ENCODE results near the gene TMEM89. TPM values are rescaled to one million over a fixed set of nuclear protein-coding genes. Genes with fewer than 3 reads are reported as not detected.

The TMEM89 gene
- total RNA-seq, 1 experiment from 2014 or later: not detected

GRCh38 chr3:48648188-48648850 is 26.8 kb upstream of the TMEM89 start:
- no peak for DNase-seq (ENCODE audit: low read depth, low spot score)
- in situ Hi-C loops (cut with HindIII; ENCODE audit: low pct_unique_long_range_greater_than_20kb, low sequenced_read_pairs): no loop called here

DNA sequence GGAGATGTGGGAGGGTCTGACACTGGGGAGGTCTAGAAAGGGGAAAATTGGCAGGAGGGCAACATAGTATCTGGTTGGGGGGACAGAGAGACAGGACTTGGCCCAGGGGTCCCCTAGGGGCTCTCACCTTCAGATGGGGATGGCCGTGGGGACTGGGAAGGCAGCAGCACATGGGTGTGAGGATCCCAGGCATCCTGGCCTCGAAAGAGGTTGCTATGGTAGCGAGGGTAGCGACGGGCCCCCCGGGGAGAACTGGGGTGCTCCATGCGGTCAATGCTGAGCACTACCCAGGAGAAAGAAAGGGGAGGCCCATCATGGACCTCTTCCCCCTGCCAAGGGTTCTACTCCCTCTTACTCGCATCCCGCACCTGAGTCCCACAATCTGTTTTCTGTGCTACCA is 26.1 kb upstream of the TMEM89 start:
- no peak for DNase-seq (ENCODE audit: low read depth, low spot score)
- in situ Hi-C loops (cut with HindIII; ENCODE audit: low pct_unique_long_range_greater_than_20kb, low sequenced_read_pairs): no loop called here

DNA sequence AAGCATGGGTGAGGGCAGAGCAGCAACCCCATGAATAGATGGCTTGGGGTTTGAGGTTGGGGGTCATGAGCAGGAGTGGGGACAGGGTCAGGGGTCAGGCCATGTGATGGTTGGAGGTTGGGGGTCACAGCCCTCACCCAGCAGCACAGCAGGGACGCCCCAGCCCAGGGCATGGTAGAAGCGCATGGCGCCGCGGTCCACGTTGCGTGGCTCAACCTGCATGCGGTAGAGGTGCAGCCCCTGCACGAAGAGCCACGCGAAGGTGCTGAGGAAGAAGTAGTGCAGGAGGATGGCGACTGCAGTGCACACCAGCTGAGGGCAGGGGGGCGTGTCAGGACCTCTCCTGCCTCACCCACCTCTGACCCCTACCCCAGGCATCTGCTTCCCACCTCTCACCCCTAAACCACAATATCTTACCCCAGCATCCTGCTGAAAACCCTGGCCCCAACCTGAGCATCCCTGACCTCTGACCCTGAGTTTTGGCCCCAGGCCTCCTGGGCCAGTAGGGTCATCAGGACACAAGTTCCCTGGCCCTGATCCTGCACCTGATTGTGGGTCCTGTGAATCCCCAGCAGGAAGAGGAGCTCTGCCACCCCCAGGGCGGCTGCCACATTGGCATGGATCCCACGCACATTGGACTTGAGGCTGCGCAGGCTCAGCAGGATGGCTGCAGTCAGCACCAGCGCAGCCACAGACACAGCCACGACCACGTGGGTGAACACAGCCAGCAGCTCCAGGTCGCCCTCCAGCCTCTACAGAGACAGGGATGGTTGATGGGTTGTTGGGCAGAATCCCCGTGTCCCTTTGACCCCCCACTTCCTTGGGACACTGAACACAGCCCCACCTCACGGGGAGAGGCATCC is 23.6 kb upstream of the TMEM89 start:
- no peak for DNase-seq (ENCODE audit: low read depth, low spot score)
- in situ Hi-C loops (cut with HindIII; ENCODE audit: low pct_unique_long_range_greater_than_20kb, low sequenced_read_pairs): no loop called here

DNA sequence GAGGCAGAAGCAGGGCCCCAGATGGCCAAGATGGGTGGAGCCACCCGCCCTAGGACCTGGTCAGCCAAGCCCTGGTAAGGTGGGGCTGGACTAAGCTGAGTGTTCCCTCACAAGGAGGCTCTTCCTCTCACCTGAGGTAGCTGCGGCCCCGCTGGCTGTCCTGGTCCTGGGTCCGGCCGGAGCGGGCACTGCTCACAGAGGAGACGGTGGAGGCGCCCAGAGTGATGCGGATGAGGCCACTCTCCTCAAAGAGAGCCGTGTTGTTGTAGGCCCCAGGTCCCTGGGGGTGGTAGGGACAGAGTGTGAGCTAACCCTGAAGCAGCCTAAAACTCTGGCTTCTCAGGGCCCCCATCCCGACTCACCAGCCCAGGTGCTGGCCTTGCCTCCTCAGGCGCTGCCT is 21.0 kb upstream of the TMEM89 start:
- DNase-seq (ENCODE audit: low read depth, low spot score): no peak
- in situ Hi-C loops (cut with HindIII; ENCODE audit: low pct_unique_long_range_greater_than_20kb, low sequenced_read_pairs): no loop called here

DNA sequence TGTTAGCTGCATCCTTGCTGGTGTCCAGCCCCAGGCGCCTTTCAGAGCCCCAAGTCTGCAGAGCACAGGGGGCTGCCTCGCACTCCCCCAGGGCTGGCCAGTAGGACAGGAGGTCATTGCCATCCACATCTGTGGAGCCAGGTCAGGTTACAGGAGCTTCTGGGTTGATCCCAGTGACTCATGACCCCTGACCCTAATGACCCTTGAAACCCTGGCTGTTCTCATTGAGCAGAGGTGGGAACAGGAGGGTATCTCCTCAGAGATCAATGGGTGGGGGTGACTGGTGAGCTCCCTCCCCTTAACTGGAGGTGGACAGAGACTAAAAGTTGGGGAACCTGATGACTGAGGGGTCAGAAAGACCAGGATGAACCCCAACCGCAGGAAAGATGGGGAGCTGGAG is 19.8 kb upstream of the TMEM89 start:
- in situ Hi-C loops (cut with HindIII; ENCODE audit: low pct_unique_long_range_greater_than_20kb, low sequenced_read_pairs): no loop called here

DNA sequence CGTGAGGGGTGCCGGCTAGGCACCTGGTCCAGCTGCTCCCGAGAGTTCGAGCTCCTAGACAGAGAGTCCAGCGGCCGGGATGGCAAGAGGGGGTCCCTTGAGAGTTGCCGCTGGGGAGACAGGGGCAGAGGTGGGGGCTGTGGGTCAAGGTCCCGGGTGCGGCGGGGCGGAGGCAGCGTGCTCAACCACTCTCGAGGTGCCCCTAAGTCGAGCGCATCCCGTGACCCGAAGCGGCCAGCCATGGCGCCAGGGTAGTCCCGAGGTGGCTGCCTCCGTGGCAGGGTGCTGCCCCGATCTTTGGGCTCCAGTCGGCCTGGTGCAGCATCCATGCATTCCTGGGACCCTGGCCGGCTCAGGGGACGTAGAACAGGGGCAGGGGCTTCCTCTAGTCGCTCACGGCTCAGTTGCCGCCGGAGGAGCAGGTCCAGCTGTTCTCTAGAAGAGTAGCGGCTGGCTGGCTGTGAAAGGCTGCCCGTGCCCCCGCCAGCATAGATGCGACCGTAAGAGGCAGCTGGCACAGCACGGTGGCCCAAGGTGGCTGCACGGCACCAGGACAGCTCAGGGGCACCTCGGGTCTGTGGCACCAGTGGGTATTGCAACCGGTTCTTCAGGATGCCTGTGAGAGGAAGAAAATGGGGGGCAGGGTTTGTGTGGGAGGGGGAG is 18.5 kb upstream of the TMEM89 start:
- DNase-seq (ENCODE audit: low read depth, low spot score): no peak
- in situ Hi-C loops (cut with HindIII; ENCODE audit: low pct_unique_long_range_greater_than_20kb, low sequenced_read_pairs): no loop called here

More for the DNA sequence above, 19.8 kb upstream of the TMEM89 start:
- DNase-seq (ENCODE audit: low read depth, low spot score): no peak

DNA sequence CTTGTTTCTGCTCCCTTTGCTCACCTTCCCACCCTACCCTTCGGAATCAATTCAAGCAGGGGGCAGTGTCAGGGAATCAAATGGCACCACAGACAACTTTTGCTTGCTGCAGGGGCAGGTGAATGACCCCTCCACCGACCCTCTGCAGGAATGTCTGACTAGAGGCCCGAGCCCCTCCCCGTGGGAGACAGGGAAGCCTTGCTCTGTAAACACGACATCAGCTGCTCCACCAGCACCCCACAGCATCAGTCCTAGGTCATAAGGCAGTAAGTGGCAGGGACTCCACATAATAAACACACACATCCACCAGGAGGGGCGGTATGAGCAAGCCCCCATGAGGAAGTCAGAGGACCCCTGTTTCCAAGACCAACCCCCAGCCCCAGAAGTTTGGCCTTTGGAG is 15.7 kb upstream of the TMEM89 start:
- no peak for DNase-seq (ENCODE audit: low read depth, low spot score)
- in situ Hi-C loops (cut with HindIII; ENCODE audit: low pct_unique_long_range_greater_than_20kb, low sequenced_read_pairs): no loop called here

GRCh38 chr3:48636149-48636655 is 14.6 kb upstream of the TMEM89 start:
- in situ Hi-C loops (cut with HindIII; ENCODE audit: low pct_unique_long_range_greater_than_20kb, low sequenced_read_pairs): no loop called here

DNA sequence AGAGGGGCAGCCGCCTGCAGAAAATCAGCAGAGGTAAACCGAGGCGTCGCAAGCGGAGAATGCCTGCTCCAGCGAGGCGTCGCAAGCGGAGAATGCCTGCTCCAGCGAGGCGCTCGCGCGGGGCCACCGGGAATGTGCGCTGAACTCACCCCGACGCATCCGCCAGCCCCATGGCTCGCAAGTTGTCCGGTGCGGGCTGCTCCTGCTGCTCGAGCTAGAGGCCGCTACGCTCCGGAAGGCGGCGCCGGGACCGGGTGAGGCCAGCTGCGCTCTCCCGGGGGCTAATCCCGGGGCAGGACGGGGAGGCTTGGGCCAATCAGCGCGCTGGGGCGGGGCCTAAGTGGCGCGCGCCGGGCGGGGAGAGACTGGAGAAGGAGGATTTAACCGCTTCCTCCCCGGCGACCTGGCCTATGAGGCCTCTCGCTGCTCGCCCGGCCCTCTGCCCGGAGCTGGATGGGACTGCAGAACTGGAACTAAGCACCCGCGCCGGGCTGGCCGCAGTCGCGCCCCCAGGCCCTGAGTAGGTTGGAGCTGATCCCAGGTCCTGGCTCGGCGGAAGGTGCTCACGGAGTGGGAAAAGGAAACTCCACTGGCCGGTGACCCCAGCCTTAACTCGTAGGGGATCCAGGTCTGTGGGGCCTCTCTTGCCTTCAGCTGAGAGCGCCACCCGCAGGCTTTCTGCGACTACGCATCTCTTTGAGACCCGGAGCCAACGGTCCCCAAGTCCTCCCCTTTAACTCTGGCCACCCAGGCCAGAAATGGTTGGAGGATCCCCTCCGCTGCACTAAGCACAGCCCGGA is 13.9 kb upstream of the TMEM89 start, which contains the start of gene SLC26A6:
Gene SLC26A6 (minus strand): TSS at position 240 of the 800 bp plus-strand sequence. CDS start 68 bp downstream, at position 172.
- in situ Hi-C loops (cut with HindIII; ENCODE audit: low pct_unique_long_range_greater_than_20kb, low sequenced_read_pairs): no loop called here
- peak; percentile 96 for DNase-seq (ENCODE audit: low read depth, low spot score)

More at GRCh38 chr3:48636149-48636655, 14.6 kb upstream of the TMEM89 start:
- DNase-seq (ENCODE audit: low read depth, low spot score): no peak

DNA sequence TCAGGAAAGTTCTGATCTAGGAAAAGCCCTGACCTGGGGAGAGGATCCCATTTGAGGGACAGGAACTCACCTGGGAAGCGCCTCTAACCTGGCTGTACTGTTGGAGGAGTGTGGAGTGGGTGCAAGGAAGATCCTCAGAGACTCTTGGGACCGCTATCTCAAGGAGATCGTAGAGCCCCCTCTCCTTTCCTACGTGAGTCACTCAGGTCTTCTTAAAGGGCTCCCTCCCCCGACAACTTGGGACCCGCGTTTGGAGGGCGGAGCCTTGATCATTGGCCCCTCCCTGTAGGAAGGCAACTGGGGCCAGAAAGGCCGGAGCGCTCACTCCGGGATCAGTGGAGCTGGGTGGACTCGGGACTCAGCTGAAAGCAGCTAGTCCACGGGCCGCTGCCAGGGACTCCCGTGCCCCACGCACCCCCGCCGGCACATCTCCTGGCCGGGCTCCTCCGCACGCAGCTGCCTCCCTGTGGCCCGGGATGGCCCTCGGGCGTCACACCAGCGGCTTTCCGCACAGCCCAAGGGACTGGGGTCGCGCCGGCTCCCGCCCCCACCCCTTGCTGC is 13.2 kb upstream of the TMEM89 start:
- DNase-seq (ENCODE audit: low read depth, low spot score): peak; percentile 60
- in situ Hi-C loops (cut with HindIII; ENCODE audit: low pct_unique_long_range_greater_than_20kb, low sequenced_read_pairs): no loop called here

GRCh38 chr3:48633743-48634142 is 12.2 kb upstream of the TMEM89 start:
- DNase-seq (ENCODE audit: low read depth, low spot score): no peak
- in situ Hi-C loops (cut with HindIII; ENCODE audit: low pct_unique_long_range_greater_than_20kb, low sequenced_read_pairs): no loop called here

GRCh38 chr3:48633256-48633655 is 11.7 kb upstream of the TMEM89 start:
- DNase-seq (ENCODE audit: low read depth, low spot score): no peak

GRCh38 chr3:48631516-48632448 is 10.2 kb upstream of the TMEM89 start:
- in situ Hi-C loops (cut with HindIII; ENCODE audit: low pct_unique_long_range_greater_than_20kb, low sequenced_read_pairs): no loop called here

More at GRCh38 chr3:48633256-48633655, 11.7 kb upstream of the TMEM89 start:
- in situ Hi-C loops (cut with HindIII; ENCODE audit: low pct_unique_long_range_greater_than_20kb, low sequenced_read_pairs): no loop called here

DNA sequence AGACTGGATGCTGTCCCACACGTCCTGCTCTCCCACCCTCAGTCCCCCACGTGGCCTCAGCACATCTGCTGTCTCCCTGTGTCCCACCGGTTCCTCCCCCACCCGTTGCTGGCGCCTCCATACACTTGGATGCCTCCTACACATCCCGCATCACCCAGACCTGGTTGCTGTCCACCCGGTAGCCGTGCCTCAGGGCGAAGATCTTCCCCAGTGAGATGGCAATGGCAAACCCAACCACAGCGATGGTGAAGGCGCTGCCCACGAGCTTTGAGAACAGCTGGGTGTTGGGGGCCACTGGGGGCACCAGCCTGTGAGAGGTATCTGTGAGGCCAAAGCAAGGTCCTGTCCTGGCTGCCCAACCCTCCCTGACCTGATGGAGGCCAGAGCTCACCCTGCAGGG is 9.3 kb upstream of the TMEM89 start:
- in situ Hi-C loops (cut with HindIII; ENCODE audit: low pct_unique_long_range_greater_than_20kb, low sequenced_read_pairs): no loop called here
- no peak for DNase-seq (ENCODE audit: low read depth, low spot score)

More at GRCh38 chr3:48631516-48632448, 10.2 kb upstream of the TMEM89 start:
- no peak for DNase-seq (ENCODE audit: low read depth, low spot score)

GRCh38 chr3:48630407-48630806 is 8.8 kb upstream of the TMEM89 start:
- DNase-seq (ENCODE audit: low read depth, low spot score): no peak
- in situ Hi-C loops (cut with HindIII; ENCODE audit: low pct_unique_long_range_greater_than_20kb, low sequenced_read_pairs): no loop called here

DNA sequence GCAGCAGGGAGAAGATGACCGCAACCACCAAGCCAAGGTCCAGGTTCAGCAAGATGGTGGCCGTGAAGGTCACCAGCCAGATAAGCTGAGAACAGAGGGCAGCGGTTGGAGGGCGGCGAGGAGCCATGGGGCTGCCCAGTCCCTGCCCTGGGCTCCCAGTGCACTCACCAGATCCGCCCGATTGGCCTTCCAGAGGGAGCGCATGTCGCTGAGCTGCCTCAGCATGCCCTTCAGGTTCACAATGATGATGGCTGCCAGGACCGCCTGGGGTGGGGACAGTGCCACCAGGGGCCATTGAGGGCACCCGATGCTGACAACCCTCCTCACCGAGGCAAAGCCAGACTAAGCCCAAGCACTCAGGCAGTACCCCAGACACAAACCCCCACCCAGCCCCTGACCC is 8.3 kb upstream of the TMEM89 start:
- in situ Hi-C loops (cut with HindIII; ENCODE audit: low pct_unique_long_range_greater_than_20kb, low sequenced_read_pairs): no loop called here
- no peak for DNase-seq (ENCODE audit: low read depth, low spot score)
